Measurements from ENCODE around the gene APLP2.

DNA sequence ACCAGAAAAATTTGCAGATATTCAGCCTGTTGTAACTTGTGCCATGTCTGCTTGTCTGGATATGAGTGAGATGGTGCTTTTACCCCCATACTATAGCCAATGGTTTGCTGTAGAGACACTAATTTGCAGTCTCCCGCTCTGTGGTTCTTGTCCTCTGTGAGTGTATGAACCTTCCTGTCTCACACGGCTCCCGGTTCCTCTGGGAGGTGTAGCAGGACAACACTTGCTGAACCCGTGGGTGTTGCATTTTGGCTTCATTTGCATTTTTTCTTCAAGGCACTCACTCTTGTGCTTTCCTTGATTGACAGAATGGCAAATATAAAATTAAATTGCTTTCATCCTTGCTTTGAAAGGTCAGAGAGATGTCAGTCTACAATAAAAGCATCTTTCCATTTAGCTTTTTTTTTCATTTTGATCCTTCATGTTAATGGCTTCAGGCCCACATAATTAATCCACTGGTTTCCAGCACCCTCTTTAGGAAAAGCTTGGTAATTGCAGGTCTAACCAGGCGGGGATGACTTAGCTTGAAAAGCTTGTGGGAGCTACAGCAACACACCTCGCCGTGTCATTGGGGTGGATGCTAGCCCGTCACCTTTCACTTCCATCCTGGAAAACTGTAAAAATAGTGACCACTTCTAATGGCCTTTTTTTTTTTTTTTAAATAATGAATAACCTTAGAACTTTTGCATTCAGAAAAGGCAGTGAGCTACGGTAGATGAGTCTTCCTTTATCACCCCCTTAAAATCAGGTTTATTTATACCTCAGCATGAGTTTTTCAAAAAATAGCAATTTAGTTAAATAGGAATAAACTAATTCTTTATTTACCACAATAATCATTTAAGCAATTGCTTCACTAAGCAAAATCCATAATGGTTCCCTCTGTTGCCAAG lies 62.5 kb downstream of the APLP2 start:
- TF ChIP-seq, protein P1, sequence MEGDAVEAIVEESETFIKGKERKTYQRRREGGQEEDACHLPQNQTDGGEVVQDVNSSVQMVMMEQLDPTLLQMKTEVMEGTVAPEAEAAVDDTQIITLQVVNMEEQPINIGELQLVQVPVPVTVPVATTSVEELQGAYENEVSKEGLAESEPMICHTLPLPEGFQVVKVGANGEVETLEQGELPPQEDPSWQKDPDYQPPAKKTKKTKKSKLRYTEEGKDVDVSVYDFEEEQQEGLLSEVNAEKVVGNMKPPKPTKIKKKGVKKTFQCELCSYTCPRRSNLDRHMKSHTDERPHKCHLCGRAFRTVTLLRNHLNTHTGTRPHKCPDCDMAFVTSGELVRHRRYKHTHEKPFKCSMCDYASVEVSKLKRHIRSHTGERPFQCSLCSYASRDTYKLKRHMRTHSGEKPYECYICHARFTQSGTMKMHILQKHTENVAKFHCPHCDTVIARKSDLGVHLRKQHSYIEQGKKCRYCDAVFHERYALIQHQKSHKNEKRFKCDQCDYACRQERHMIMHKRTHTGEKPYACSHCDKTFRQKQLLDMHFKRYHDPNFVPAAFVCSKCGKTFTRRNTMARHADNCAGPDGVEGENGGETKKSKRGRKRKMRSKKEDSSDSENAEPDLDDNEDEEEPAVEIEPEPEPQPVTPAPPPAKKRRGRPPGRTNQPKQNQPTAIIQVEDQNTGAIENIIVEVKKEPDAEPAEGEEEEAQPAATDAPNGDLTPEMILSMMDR (conservative IDR thresholded peaks at IDR 0.05): peak; percentile 92
- TF ChIP-seq ZFX (IDR thresholded peaks at IDR 0.05): no peak

Measured in C4-2B (cell line).